K562 (cell line): ENCODE data around the gene C5orf24. TPM values are rescaled to one million over a fixed set of nuclear protein-coding genes. Genes with fewer than 3 reads are reported as not detected.

Experiments
- ADNP ChIP-seq: fragments of 200-800 bp; sonication (Bioruptor generic); IDR thresholded peaks from 2 replicates; pipeline ENCODE4 v1.6.1; 2016; ENCODE audit warnings: missing genetic modification characterization, missing compliant biosample characterization
- CREM ChIP-seq: IDR thresholded peaks from 2 replicates; pipeline ENCODE4 v1.6.1; 2014; ENCODE audit warnings: antibody characterized with exemption, low read depth
- NCOR1 ChIP-seq: fragments of 450-650 bp; IDR thresholded peaks from 2 replicates; pipeline ENCODE4 v1.6.1; 2016; ENCODE audit warnings: mild to moderate bottlenecking, moderate library complexity
- RBM15 ChIP-seq: fragments of 200-400 bp; formaldehyde crosslinking; IDR thresholded peaks from 2 replicates; pipeline ENCODE4 v1.6.1; 2018; ENCODE audit warnings: mild to moderate bottlenecking, low read length, moderate library complexity; ENCODE audit not compliant: insufficient read depth
- RBM17 ChIP-seq: fragments of 200-400 bp; formaldehyde crosslinking; IDR thresholded peaks from 2 replicates; pipeline ENCODE4 v1.6.1; 2017; ENCODE audit warnings: low read depth, mild to moderate bottlenecking, low read length, borderline replicate concordance
- RBM34 ChIP-seq: fragments of 200-400 bp; formaldehyde crosslinking; IDR thresholded peaks from 2 replicates; pipeline ENCODE4 v1.6.1; 2018; ENCODE audit warnings: low read length, borderline replicate concordance; ENCODE audit not compliant: insufficient read depth
- SNRNP70 ChIP-seq: fragments of 200-400 bp; formaldehyde crosslinking; optimal IDR thresholded peaks from 2 replicates; pipeline ENCODE3; 2017; ENCODE audit warnings: low read depth, low read length
- STAG1 ChIP-seq: sonication (generic); formaldehyde crosslinking; IDR thresholded peaks from 2 replicates; pipeline ENCODE4 v1.5.0; 2020; ENCODE audit warnings: missing genetic modification reagents, borderline replicate concordance
- ZC3H11A ChIP-seq: IDR thresholded peaks from 2 replicates; pipeline ENCODE4 v1.6.1; 2012; ENCODE audit warnings: low read depth, low read length, improper control_type of control experiment
- ZNF140 ChIP-seq: fragments of 250-450 bp; sonication (Bioruptor Pico); IDR thresholded peaks from 2 replicates; pipeline ENCODE4 v1.8.0; 2021; ENCODE audit warnings: moderate library complexity, mild to moderate bottlenecking, inconsistent platforms
- polyA plus RNA-seq, 8 experiments: library from polyadenylated mRNA; depleted of rRNA in 4 of 8; stranded (reverse) in 5 of 8; unstranded in 3 of 8; fragments of >200 nt; fragmentation: Nextera tagmentation in 2 of 8; fragmentation: Illumina TruSeq in 1 of 8; extraction: Ambion mirVana in 2 of 8; extraction: Trizol in 1 of 8; gene quantifications; 2 replicates each; pipeline versions ENCODE4 v1.2.1 to v1.2.3, GENCODE V29; 2011 to 2014; ENCODE audit warnings: inconsistent platforms in 1 of 8, missing spikeins in 1 of 8
- total RNA-seq, 7 experiments: library from RNA; depleted of rRNA in 6 of 7; stranded (reverse); fragments of >200 nt in 6 of 7; fragmentation: Illumina TruSeq in 2 of 7; extraction: Trizol in 2 of 7; gene quantifications; 2 replicates each; pipeline versions ENCODE4 v1.2.1 to v1.2.3, GENCODE V29; 2011 to 2021; ENCODE audit warnings: low replicate concordance in 1 of 7
- TF ChIP-seq, protein P1 (sequence below): fragments of 250-450 bp; sonication (Bioruptor Pico); IDR thresholded peaks from 2 replicates; pipeline ENCODE4 v1.9.0; 2021; ENCODE audit warnings: mild to moderate bottlenecking, inconsistent platforms
- TF ChIP-seq, protein P2 (sequence below): fragments of 250-450 bp; sonication (Bioruptor Pico); IDR thresholded peaks from 2 replicates; pipeline ENCODE4 v1.5.0; 2021
- TF ChIP-seq, protein P3 (sequence below): fragments of 450-650 bp; IDR thresholded peaks from 2 replicates; pipeline ENCODE4 v1.6.1; 2016; ENCODE audit warnings: missing biosample characterization, missing genetic modification characterization
- TF ChIP-seq, protein P4 (sequence below): fragments of 450-650 bp; IDR thresholded peaks from 2 replicates; pipeline ENCODE4 v1.7.0; 2016; ENCODE audit warnings: borderline replicate concordance
- TF ChIP-seq, protein P5 (sequence below): sonication (generic); formaldehyde crosslinking; IDR thresholded peaks from 2 replicates; pipeline ENCODE4 v1.8.1; 2022; ENCODE audit warnings: missing genetic modification reagents
- TF ChIP-seq, protein P6 (sequence below): fragments of 450-650 bp; IDR thresholded peaks from 2 replicates; pipeline ENCODE4 v1.6.1; 2016; ENCODE audit warnings: borderline replicate concordance
- TF ChIP-seq, protein P7 (sequence below): sonication (generic); formaldehyde crosslinking; IDR thresholded peaks from 2 replicates; pipeline ENCODE4 v1.8.0; 2022; ENCODE audit warnings: missing genetic modification reagents, mild to moderate bottlenecking, borderline replicate concordance

Gene C5orf24
- total and polyA plus RNA-seq, 9 of the 15 experiments (the other 6 are each of a cell fraction or from before 2014, with no cell fraction given): 8.9 to 38.6 (median 28.4) TPM

DNA sequence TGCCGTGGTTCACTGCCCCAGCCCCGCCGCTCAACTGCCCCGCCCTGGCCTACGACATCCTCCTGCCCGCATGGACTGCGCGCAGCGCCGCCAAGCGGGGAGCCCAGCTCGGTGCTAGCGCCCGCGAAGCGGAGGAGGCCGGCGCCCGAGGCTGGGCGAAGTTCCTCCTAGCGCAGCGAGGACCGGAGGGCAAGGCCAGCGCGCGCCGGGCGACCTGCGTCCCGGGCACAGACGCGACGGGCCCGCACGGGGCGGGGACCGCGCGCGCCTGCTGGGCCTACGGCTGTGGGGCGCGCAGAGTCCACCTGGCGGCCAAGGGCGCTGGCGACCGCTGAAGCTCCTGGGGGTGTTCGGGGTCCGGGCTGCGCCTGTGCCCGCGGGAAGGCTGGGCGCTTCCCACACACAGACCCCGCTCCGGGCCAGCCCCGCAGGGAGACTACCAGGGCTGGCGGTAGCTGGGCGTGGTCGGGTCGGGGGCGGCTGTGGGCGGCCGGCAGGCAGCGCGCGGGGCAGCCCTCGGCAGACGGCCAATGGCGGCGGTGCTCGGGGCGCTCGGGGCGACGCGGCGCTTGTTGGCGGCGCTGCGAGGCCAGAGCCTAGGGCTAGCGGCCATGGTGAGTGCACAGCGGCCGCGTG, 59.0 kb downstream of the C5orf24 start, which contains the start of gene PCBD2 (continued):
- TF ChIP-seq RBM17 (no peak), ZC3H11A (no peak), RBM34 (no peak), ZNF140 (CRISPR knock-in tag) (no peak), CREM (peak; percentile 88), SNRNP70 (no peak), STAG1 (CRISPR knock-in tag) (peak; percentile 70), ADNP (tag) (no peak), NCOR1 (peak; percentile 21; the same call in 1 of the 2 replicates), RBM15 (no peak)
- TF ChIP-seq, protein P1, sequence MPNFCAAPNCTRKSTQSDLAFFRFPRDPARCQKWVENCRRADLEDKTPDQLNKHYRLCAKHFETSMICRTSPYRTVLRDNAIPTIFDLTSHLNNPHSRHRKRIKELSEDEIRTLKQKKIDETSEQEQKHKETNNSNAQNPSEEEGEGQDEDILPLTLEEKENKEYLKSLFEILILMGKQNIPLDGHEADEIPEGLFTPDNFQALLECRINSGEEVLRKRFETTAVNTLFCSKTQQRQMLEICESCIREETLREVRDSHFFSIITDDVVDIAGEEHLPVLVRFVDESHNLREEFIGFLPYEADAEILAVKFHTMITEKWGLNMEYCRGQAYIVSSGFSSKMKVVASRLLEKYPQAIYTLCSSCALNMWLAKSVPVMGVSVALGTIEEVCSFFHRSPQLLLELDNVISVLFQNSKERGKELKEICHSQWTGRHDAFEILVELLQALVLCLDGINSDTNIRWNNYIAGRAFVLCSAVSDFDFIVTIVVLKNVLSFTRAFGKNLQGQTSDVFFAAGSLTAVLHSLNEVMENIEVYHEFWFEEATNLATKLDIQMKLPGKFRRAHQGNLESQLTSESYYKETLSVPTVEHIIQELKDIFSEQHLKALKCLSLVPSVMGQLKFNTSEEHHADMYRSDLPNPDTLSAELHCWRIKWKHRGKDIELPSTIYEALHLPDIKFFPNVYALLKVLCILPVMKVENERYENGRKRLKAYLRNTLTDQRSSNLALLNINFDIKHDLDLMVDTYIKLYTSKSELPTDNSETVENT (CRISPR knock-in tag): peak; percentile 73; the same call in 1 of the 2 replicates
- TF ChIP-seq, protein P2, sequence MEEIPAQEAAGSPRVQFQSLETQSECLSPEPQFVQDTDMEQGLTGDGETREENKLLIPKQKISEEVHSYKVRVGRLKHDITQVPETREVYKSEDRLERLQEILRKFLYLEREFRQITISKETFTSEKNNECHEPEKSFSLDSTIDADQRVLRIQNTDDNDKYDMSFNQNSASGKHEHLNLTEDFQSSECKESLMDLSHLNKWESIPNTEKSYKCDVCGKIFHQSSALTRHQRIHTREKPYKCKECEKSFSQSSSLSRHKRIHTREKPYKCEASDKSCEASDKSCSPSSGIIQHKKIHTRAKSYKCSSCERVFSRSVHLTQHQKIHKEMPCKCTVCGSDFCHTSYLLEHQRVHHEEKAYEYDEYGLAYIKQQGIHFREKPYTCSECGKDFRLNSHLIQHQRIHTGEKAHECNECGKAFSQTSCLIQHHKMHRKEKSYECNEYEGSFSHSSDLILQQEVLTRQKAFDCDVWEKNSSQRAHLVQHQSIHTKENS (CRISPR knock-in tag): no peak
- TF ChIP-seq, protein P3, sequence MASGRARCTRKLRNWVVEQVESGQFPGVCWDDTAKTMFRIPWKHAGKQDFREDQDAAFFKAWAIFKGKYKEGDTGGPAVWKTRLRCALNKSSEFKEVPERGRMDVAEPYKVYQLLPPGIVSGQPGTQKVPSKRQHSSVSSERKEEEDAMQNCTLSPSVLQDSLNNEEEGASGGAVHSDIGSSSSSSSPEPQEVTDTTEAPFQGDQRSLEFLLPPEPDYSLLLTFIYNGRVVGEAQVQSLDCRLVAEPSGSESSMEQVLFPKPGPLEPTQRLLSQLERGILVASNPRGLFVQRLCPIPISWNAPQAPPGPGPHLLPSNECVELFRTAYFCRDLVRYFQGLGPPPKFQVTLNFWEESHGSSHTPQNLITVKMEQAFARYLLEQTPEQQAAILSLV (tag): no peak
- TF ChIP-seq, protein P4, sequence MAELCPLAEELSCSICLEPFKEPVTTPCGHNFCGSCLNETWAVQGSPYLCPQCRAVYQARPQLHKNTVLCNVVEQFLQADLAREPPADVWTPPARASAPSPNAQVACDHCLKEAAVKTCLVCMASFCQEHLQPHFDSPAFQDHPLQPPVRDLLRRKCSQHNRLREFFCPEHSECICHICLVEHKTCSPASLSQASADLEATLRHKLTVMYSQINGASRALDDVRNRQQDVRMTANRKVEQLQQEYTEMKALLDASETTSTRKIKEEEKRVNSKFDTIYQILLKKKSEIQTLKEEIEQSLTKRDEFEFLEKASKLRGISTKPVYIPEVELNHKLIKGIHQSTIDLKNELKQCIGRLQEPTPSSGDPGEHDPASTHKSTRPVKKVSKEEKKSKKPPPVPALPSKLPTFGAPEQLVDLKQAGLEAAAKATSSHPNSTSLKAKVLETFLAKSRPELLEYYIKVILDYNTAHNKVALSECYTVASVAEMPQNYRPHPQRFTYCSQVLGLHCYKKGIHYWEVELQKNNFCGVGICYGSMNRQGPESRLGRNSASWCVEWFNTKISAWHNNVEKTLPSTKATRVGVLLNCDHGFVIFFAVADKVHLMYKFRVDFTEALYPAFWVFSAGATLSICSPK: no peak
- TF ChIP-seq, protein P5, sequence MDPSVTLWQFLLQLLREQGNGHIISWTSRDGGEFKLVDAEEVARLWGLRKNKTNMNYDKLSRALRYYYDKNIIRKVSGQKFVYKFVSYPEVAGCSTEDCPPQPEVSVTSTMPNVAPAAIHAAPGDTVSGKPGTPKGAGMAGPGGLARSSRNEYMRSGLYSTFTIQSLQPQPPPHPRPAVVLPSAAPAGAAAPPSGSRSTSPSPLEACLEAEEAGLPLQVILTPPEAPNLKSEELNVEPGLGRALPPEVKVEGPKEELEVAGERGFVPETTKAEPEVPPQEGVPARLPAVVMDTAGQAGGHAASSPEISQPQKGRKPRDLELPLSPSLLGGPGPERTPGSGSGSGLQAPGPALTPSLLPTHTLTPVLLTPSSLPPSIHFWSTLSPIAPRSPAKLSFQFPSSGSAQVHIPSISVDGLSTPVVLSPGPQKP: no peak
- TF ChIP-seq, protein P6, sequence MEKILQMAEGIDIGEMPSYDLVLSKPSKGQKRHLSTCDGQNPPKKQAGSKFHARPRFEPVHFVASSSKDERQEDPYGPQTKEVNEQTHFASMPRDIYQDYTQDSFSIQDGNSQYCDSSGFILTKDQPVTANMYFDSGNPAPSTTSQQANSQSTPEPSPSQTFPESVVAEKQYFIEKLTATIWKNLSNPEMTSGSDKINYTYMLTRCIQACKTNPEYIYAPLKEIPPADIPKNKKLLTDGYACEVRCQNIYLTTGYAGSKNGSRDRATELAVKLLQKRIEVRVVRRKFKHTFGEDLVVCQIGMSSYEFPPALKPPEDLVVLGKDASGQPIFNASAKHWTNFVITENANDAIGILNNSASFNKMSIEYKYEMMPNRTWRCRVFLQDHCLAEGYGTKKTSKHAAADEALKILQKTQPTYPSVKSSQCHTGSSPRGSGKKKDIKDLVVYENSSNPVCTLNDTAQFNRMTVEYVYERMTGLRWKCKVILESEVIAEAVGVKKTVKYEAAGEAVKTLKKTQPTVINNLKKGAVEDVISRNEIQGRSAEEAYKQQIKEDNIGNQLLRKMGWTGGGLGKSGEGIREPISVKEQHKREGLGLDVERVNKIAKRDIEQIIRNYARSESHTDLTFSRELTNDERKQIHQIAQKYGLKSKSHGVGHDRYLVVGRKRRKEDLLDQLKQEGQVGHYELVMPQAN: no peak
- TF ChIP-seq, protein P7, sequence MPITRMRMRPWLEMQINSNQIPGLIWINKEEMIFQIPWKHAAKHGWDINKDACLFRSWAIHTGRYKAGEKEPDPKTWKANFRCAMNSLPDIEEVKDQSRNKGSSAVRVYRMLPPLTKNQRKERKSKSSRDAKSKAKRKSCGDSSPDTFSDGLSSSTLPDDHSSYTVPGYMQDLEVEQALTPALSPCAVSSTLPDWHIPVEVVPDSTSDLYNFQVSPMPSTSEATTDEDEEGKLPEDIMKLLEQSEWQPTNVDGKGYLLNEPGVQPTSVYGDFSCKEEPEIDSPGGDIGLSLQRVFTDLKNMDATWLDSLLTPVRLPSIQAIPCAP (CRISPR knock-in tag): no peak
